ENCODE results near the gene ISYNA1. TPM values are rescaled to one million over a fixed set of nuclear protein-coding genes. Genes with fewer than 3 reads are reported as not detected.
A peak's percentile ranks its signal among the peaks of the same experiment; 100 is the strongest.

ISYNA1 gene
- total and polyA plus RNA-seq, 10 donors: 31.7 to 82.3 (median 45.4) TPM

- Histone ChIP-seq H3K4me3 (peak overlapping the region in 1 of 8 donors; percentile 51), H3K36me3 (peaks cover 0 to 7% (median 0%) of the 10 kb centered on the region in 6 donors), H3K9me3 (no peaks in the 10 kb centered on the region), H3K4me1 (peaks cover 41 to 100% (median 89%) of the 10 kb centered on the region in 6 donors), H3K27ac (peak overlapping the region; percentile 54 to 91 (median 84)), H3K27me3 (replicated peaks in 1 of 7) (no peaks in the 10 kb centered on the region)
- DNase-seq: peak; percentile 73
- WGBS, 5 donors: 69 to 79% (median 74%) methylated on average over 8 of the region's 8 CpGs
- intact Hi-C loops (cut with DNase I; ENCODE audit: low total_unique reads): no loop called here
- TF ChIP-seq POLR2A (IDR thresholded peaks at IDR 0.05): no peak
- TF ChIP-seq POLR2AphosphoS5 (IDR thresholded peaks at IDR 0.05): no peak
- no peak for TF ChIP-seq CTCF (IDR thresholded peaks at IDR 0.05 in 8 of 11, conservative IDR thresholded peaks at IDR 0.05 in 3 of 11)
Measured at GRCh38 chr19:18477974-18478373, 40.0 kb upstream of the ISYNA1 start.

GRCh38 chr19:18477042-18477779, 39.3 kb upstream of the ISYNA1 start:
- TF ChIP-seq CTCF (IDR thresholded peaks at IDR 0.05 in 8 of 11, conservative IDR thresholded peaks at IDR 0.05 in 3 of 11): peak in 1 of 11 experiments; percentile 8
- no peak for TF ChIP-seq POLR2A (IDR thresholded peaks at IDR 0.05)
- H3K27me3 ChIP-seq (replicated peaks in 1 of 7): no peaks in the 10 kb centered on the region
- DNase-seq: peak; percentile 70
- peak overlapping the region in 6 of 8 donors; percentile 79 to 91 (median 85) for H3K27ac ChIP-seq
- H3K36me3 ChIP-seq: peaks cover 0 to 14% (median 6%) of the 10 kb centered on the region in 6 donors
- no peak overlapping the region for H3K4me3 ChIP-seq
- intact Hi-C loops (cut with DNase I; ENCODE audit: low total_unique reads): no loop called here
- 62 to 85% (median 70%) methylated on average over 24 of the region's 24 CpGs for WGBS, 5 donors
- H3K4me1 ChIP-seq: peaks cover 41 to 100% (median 86%) of the 10 kb centered on the region in 6 donors
- H3K9me3 ChIP-seq: no peaks in the 10 kb centered on the region

GRCh38 chr19:18476507-18477041, 38.6 kb upstream of the ISYNA1 start:
- Histone ChIP-seq H3K9me3 (no peaks in the 10 kb centered on the region), H3K4me3 (no peak overlapping the region), H3K27ac (peak overlapping the region in 7 of 8 donors; percentile 14 to 91 (median 84)), H3K36me3 (peaks cover 0 to 21% (median 10%) of the 10 kb centered on the region in 6 donors), H3K27me3 (replicated peaks in 1 of 7) (no peaks in the 10 kb centered on the region), H3K4me1 (peaks cover 41 to 99% (median 83%) of the 10 kb centered on the region in 6 donors)
- TF ChIP-seq CTCF (IDR thresholded peaks at IDR 0.05 in 8 of 11, conservative IDR thresholded peaks at IDR 0.05 in 3 of 11) (no peak), POLR2AphosphoS5 (IDR thresholded peaks at IDR 0.05) (no peak), POLR2A (IDR thresholded peaks at IDR 0.05) (no peak)
- DNase-seq: peak; percentile 62
- intact Hi-C loops (cut with DNase I; ENCODE audit: low total_unique reads): no loop called here
- 85 to 91% (median 87%) methylated on average over 12 to 14 of the region's 14 CpGs for WGBS, 5 donors

GRCh38 chr19:18475762-18476331, 37.9 kb upstream of the ISYNA1 start:
- H3K4me1 ChIP-seq: peaks cover 41 to 99% (median 78%) of the 10 kb centered on the region in 6 donors
- H3K27me3 ChIP-seq (replicated peaks in 1 of 7): no peaks in the 10 kb centered on the region
- peaks cover 0 to 28% (median 15%) of the 10 kb centered on the region in 6 donors for H3K36me3 ChIP-seq
- H3K9me3 ChIP-seq: no peaks in the 10 kb centered on the region
- no peak overlapping the region for H3K4me3 ChIP-seq
- WGBS, 5 donors: 63 to 78% (median 69%) methylated on average over 13 to 19 of the region's 19 CpGs
- TF ChIP-seq POLR2A (IDR thresholded peaks at IDR 0.05): no peak
- peak; percentile 70 for DNase-seq
- intact Hi-C loops (cut with DNase I; ENCODE audit: low total_unique reads): no loop called here
- H3K27ac ChIP-seq: peak overlapping the region; percentile 5 to 91 (median 24)
